ENCODE data around the gene ZNF394.

Gene ZNF394

DNA sequence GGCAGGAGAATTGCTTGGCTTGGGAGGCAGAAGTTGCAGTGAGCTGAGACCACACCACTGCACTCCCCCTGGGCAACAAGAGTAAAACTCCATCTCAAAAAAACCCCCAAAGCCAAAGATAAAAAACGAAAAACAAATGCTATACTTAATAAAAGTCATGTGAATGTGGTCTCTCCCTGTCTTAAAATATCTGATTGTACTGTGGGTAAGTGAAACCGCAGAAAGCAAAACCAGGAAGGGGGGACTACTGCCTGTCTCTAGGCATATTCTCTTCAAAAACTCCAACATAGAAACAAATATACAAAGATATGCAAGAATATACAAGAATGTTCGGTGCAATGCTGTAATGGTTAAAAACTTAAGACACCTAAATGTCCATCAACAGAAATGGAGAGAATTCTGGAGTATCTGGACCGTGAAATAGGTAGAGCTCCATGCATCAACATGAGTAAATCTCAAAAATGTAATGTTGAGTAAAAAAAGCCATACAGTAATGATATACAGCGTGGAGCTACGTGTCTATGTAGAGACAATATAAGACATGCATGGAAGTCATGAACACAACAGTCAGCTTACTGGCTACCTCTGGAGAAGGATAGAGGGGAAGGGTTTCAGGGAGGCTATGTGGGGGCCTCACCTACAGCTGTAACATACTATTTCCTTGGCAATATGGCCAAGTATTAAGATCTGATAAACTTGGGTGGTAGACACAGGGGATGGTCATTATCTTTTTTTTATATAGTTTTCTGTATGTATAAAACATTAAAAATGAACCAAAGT is 2.1 kb downstream of the ZNF394 start:
- H4K91ac ChIP-seq (ENCODE audit: low read depth, low read length, poor library complexity): no peak overlapping the region
- H3K27ac ChIP-seq (replicated peaks; ENCODE audit: low read length): no peak overlapping the region
- no peak overlapping the region for H2BK12ac ChIP-seq (ENCODE audit: low read length)
- H3K18ac ChIP-seq (ENCODE audit: low read length): no peak overlapping the region
- no peak for DNase-seq (ENCODE audit: low spot score)
- H2BK5ac ChIP-seq (ENCODE audit: low read length): no peak overlapping the region
- no peak overlapping the region for H3K4me2 ChIP-seq (ENCODE audit: insufficient read depth, low read length, poor library complexity, severe bottlenecking)
- peaks cover 10 to 21% of the 10 kb centered on the region in 2 donors for H3K9me3 ChIP-seq (replicated peaks in 1 of 2; ENCODE audit: control insufficient read depth in 2 of 2, insufficient read depth in 1 of 2, low read depth in 1 of 2, low read length in 2 of 2)
- H3K4ac ChIP-seq (ENCODE audit: low read length): no peak overlapping the region
- no peak overlapping the region for H4K8ac ChIP-seq (ENCODE audit: low read depth, low read length)
- H3K79me1 ChIP-seq (ENCODE audit: low read depth, low read length): peaks cover 10% of the 10 kb centered on the region
- H2AFZ ChIP-seq (ENCODE audit: low read length): no peak overlapping the region
- H3K14ac ChIP-seq (ENCODE audit: low read length): no peak overlapping the region
- no peak overlapping the region for H3K23ac ChIP-seq (ENCODE audit: low read depth, low read length, poor library complexity)
- peak overlapping the region in 1 of 2 donors; percentile 84 for H3K4me3 ChIP-seq (ENCODE audit: low read length in 2 of 2)
- no peak overlapping the region for H3K9ac ChIP-seq (ENCODE audit: low read depth, low read length, poor library complexity)
- peaks cover 12 to 45% of the 10 kb centered on the region in 2 donors for H3K36me3 ChIP-seq (replicated peaks in 1 of 2; ENCODE audit: control insufficient read depth in 2 of 2, insufficient read depth in 2 of 2, low read length in 2 of 2)
- H3K27me3 ChIP-seq (ENCODE audit: control insufficient read depth in 3 of 3, insufficient read depth in 3 of 3, low read depth in 1 of 3, low read length in 3 of 3): no peaks in the 10 kb centered on the region
- H3K4me1 ChIP-seq (ENCODE audit: control insufficient read depth in 2 of 2, insufficient read depth in 1 of 2, low read depth in 1 of 2, low read length in 2 of 2): peaks cover 7 to 8% of the 10 kb centered on the region in 2 donors
- no peak overlapping the region for H2BK15ac ChIP-seq (ENCODE audit: low read length)
- no peak overlapping the region for H2BK120ac ChIP-seq (ENCODE audit: low read depth, low read length)
- H2AK5ac ChIP-seq (ENCODE audit: low read depth, low read length): no peak overlapping the region
- WGBS, 2 donors (ENCODE audit: extremely low coverage in 2 of 2, insufficient read length in 2 of 2, insufficient replicate concordance in 1 of 2): no CpG with 5 or more reads among the region's 6 CpGs

DNA sequence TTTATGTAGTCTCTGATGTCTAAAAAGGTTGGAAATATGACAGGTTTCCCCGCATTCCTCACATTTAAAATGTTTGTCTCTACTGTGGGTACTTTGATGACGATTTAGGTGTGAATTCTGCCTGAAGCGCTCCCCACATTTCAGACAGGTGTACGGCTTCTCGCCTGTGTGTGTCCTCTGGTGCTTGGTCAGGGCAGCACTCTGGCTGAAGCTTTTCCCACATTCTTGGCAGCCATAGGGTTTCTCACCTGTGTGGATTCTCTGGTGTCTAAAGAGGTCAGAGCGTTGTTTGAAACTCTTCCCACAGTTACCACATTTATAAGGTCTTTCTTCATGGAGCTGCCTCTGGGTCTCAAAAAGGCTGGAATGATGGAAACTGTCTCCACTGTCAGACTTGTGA is 6.3 kb downstream of the ZNF394 start:
- H3K18ac ChIP-seq (ENCODE audit: low read length): no peak overlapping the region
- H3K4me1 ChIP-seq (ENCODE audit: control insufficient read depth in 2 of 2, insufficient read depth in 1 of 2, low read depth in 1 of 2, low read length in 2 of 2): peaks cover 6 to 7% of the 10 kb centered on the region in 2 donors
- H3K14ac ChIP-seq (ENCODE audit: low read length): no peak overlapping the region
- H3K36me3 ChIP-seq (replicated peaks in 1 of 2; ENCODE audit: control insufficient read depth in 2 of 2, insufficient read depth in 2 of 2, low read length in 2 of 2): peaks cover 16 to 58% of the 10 kb centered on the region in 2 donors
- H3K4me2 ChIP-seq (ENCODE audit: insufficient read depth, low read length, poor library complexity, severe bottlenecking): no peak overlapping the region
- H2BK12ac ChIP-seq (ENCODE audit: low read length): no peak overlapping the region
- H3K9me3 ChIP-seq (replicated peaks in 1 of 2; ENCODE audit: control insufficient read depth in 2 of 2, insufficient read depth in 1 of 2, low read depth in 1 of 2, low read length in 2 of 2): peaks cover 13 to 24% of the 10 kb centered on the region in 2 donors
- WGBS, 2 donors (ENCODE audit: extremely low coverage in 2 of 2, insufficient read length in 2 of 2, insufficient replicate concordance in 1 of 2): no CpG with 5 or more reads among the region's 6 CpGs
- H2AK5ac ChIP-seq (ENCODE audit: low read depth, low read length): no peak overlapping the region
- no peak for DNase-seq (ENCODE audit: low spot score)
- H3K4me3 ChIP-seq (ENCODE audit: low read length in 2 of 2): no peak overlapping the region
- no peak overlapping the region for H4K91ac ChIP-seq (ENCODE audit: low read depth, low read length, poor library complexity)
- no peak overlapping the region for H2BK120ac ChIP-seq (ENCODE audit: low read depth, low read length)
- H4K8ac ChIP-seq (ENCODE audit: low read depth, low read length): no peak overlapping the region
- H3K23ac ChIP-seq (ENCODE audit: low read depth, low read length, poor library complexity): no peak overlapping the region
- H3K27me3 ChIP-seq (ENCODE audit: control insufficient read depth in 3 of 3, insufficient read depth in 3 of 3, low read depth in 1 of 3, low read length in 3 of 3): no peaks in the 10 kb centered on the region
- H2BK5ac ChIP-seq (ENCODE audit: low read length): no peak overlapping the region
- H3K27ac ChIP-seq (replicated peaks; ENCODE audit: low read length): no peak overlapping the region
- no peak overlapping the region for H3K4ac ChIP-seq (ENCODE audit: low read length)
- H2AFZ ChIP-seq (ENCODE audit: low read length): no peak overlapping the region
- H3K79me1 ChIP-seq (ENCODE audit: low read depth, low read length): peaks cover 6% of the 10 kb centered on the region
- H2BK15ac ChIP-seq (ENCODE audit: low read length): no peak overlapping the region
- no peak overlapping the region for H3K9ac ChIP-seq (ENCODE audit: low read depth, low read length, poor library complexity)

DNA sequence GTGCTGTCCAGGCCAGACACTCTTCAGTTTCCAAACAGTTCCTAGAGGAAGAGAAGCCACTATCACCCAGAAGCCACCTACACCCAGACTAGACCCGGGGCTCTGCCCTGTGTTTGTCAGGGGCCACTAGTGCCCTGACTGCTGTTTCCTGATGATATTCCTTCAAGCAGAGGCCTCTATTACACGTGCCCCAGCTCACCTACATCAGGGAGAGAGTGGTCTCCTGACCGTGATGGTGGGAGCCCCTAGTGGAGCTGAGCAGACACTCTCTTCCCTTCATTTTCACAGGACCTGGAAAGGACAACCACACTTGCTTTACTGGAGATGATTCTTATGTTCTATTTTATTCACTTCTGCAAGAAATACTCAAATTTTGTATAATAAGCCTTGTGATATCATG is 9.2 kb downstream of the ZNF394 start:
- H3K4me2 ChIP-seq (ENCODE audit: insufficient read depth, low read length, poor library complexity, severe bottlenecking): no peak overlapping the region
- H3K23ac ChIP-seq (ENCODE audit: low read depth, low read length, poor library complexity): no peak overlapping the region
- no peak overlapping the region for H3K18ac ChIP-seq (ENCODE audit: low read length)
- H3K4me3 ChIP-seq (ENCODE audit: low read length in 2 of 2): no peak overlapping the region
- WGBS, 2 donors (ENCODE audit: extremely low coverage in 2 of 2, insufficient read length in 2 of 2, insufficient replicate concordance in 1 of 2): no CpG with 5 or more reads among the region's 3 CpGs
- H4K91ac ChIP-seq (ENCODE audit: low read depth, low read length, poor library complexity): no peak overlapping the region
- no peak overlapping the region for H3K4ac ChIP-seq (ENCODE audit: low read length)
- no peak overlapping the region for H4K8ac ChIP-seq (ENCODE audit: low read depth, low read length)
- no peak overlapping the region for H2AK5ac ChIP-seq (ENCODE audit: low read depth, low read length)
- no peak overlapping the region for H2BK15ac ChIP-seq (ENCODE audit: low read length)
- no peak overlapping the region for H2BK12ac ChIP-seq (ENCODE audit: low read length)
- peaks cover 13 to 21% of the 10 kb centered on the region in 2 donors for H3K9me3 ChIP-seq (replicated peaks in 1 of 2; ENCODE audit: control insufficient read depth in 2 of 2, insufficient read depth in 1 of 2, low read depth in 1 of 2, low read length in 2 of 2)
- H3K4me1 ChIP-seq (ENCODE audit: control insufficient read depth in 2 of 2, insufficient read depth in 1 of 2, low read depth in 1 of 2, low read length in 2 of 2): no peaks in the 10 kb centered on the region
- no peak overlapping the region for H3K27ac ChIP-seq (replicated peaks; ENCODE audit: low read length)
- no peak overlapping the region for H3K9ac ChIP-seq (ENCODE audit: low read depth, low read length, poor library complexity)
- no peak for DNase-seq (ENCODE audit: low spot score)
- no peak overlapping the region for H2AFZ ChIP-seq (ENCODE audit: low read length)
- no peaks in the 10 kb centered on the region for H3K27me3 ChIP-seq (ENCODE audit: control insufficient read depth in 3 of 3, insufficient read depth in 3 of 3, low read depth in 1 of 3, low read length in 3 of 3)
- no peak overlapping the region for H2BK120ac ChIP-seq (ENCODE audit: low read depth, low read length)
- H3K14ac ChIP-seq (ENCODE audit: low read length): no peak overlapping the region
- H2BK5ac ChIP-seq (ENCODE audit: low read length): no peak overlapping the region
- peaks cover 16 to 50% of the 10 kb centered on the region in 2 donors for H3K36me3 ChIP-seq (replicated peaks in 1 of 2; ENCODE audit: control insufficient read depth in 2 of 2, insufficient read depth in 2 of 2, low read length in 2 of 2)
- H3K79me1 ChIP-seq (ENCODE audit: low read depth, low read length): no peaks in the 10 kb centered on the region

DNA sequence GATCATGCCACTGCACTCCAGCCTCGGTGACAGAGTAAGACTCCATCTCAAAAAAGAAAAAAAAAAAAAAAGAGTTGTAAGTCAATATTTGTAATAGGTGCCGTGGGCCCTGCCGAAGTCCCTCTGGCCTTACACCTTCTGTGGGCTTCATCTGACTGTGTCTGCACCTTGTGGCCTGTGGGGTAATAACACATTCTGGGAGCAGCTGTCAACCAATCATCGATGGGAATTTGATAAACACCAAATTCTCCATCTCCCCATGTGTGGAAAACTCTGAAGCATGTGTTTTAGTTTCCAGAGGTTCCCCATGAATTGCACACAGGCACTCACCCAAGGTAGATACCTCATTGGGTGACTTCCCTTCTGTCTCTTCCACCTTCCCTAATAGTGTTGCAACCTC is 10.8 kb downstream of the ZNF394 start:
- no peak overlapping the region for H3K23ac ChIP-seq (ENCODE audit: low read depth, low read length, poor library complexity)
- WGBS, 2 donors (ENCODE audit: extremely low coverage in 2 of 2, insufficient read length in 2 of 2, insufficient replicate concordance in 1 of 2): no CpG with 5 or more reads among the region's 4 CpGs
- H3K4me1 ChIP-seq (ENCODE audit: control insufficient read depth in 2 of 2, insufficient read depth in 1 of 2, low read depth in 1 of 2, low read length in 2 of 2): no peaks in the 10 kb centered on the region
- H3K4me2 ChIP-seq (ENCODE audit: insufficient read depth, low read length, poor library complexity, severe bottlenecking): no peak overlapping the region
- H4K8ac ChIP-seq (ENCODE audit: low read depth, low read length): no peak overlapping the region
- H2AK5ac ChIP-seq (ENCODE audit: low read depth, low read length): no peak overlapping the region
- H3K4me3 ChIP-seq (ENCODE audit: low read length in 2 of 2): no peak overlapping the region
- H3K9me3 ChIP-seq (replicated peaks in 1 of 2; ENCODE audit: control insufficient read depth in 2 of 2, insufficient read depth in 1 of 2, low read depth in 1 of 2, low read length in 2 of 2): peaks cover 12 to 16% of the 10 kb centered on the region in 2 donors
- H3K18ac ChIP-seq (ENCODE audit: low read length): no peak overlapping the region
- no peak overlapping the region for H2BK120ac ChIP-seq (ENCODE audit: low read depth, low read length)
- DNase-seq (ENCODE audit: low spot score): no peak
- H3K27ac ChIP-seq (replicated peaks; ENCODE audit: low read length): no peak overlapping the region
- peaks cover 13 to 58% of the 10 kb centered on the region in 2 donors for H3K36me3 ChIP-seq (replicated peaks in 1 of 2; ENCODE audit: control insufficient read depth in 2 of 2, insufficient read depth in 2 of 2, low read length in 2 of 2)
- H2BK15ac ChIP-seq (ENCODE audit: low read length): no peak overlapping the region
- no peaks in the 10 kb centered on the region for H3K79me1 ChIP-seq (ENCODE audit: low read depth, low read length)
- no peak overlapping the region for H3K4ac ChIP-seq (ENCODE audit: low read length)
- no peak overlapping the region for H2AFZ ChIP-seq (ENCODE audit: low read length)
- H3K27me3 ChIP-seq (ENCODE audit: control insufficient read depth in 3 of 3, insufficient read depth in 3 of 3, low read depth in 1 of 3, low read length in 3 of 3): no peaks in the 10 kb centered on the region
- H4K91ac ChIP-seq (ENCODE audit: low read depth, low read length, poor library complexity): no peak overlapping the region
- no peak overlapping the region for H3K9ac ChIP-seq (ENCODE audit: low read depth, low read length, poor library complexity)
- no peak overlapping the region for H3K14ac ChIP-seq (ENCODE audit: low read length)
- H2BK12ac ChIP-seq (ENCODE audit: low read length): no peak overlapping the region
- no peak overlapping the region for H2BK5ac ChIP-seq (ENCODE audit: low read length)
